CD4-positive, alpha-beta T cell treated with Interferon alpha-2 for 1 hour (primary cell): ENCODE measurements around the gene GRID2.
"Not testable (repeated sequence)": the region's sequence is repeated elsewhere in the genome, so short reads cannot be mapped to it uniquely, and the experiment has no call there.

Experiments
- DNase-seq, 2 donors: peaks; one replicate each; pipeline ENCODE4 v3.0.0-alpha.2; 2020 to 2022

The GRID2 gene

GRCh38 chr4:93633721-93634120 is 1330.0 kb downstream of the GRID2 start:
- DNase-seq, result no peak

- no peak for DNase-seq
Measured at GRCh38 chr4:93635943-93636342, 1332.2 kb downstream of the GRID2 start.

- no peak for DNase-seq
Measured at GRCh38 chr4:93645120-93645519, 1341.4 kb downstream of the GRID2 start.

GRCh38 chr4:93646233-93646930 is 1342.6 kb downstream of the GRID2 start:
- DNase-seq, result no peak

- no peak for DNase-seq
Measured at GRCh38 chr4:93648258-93648657, 1344.5 kb downstream of the GRID2 start.

GRCh38 chr4:93649828-93650227 is 1346.1 kb downstream of the GRID2 start:
- DNase-seq, result no peak

- DNase-seq, result no peak
Measured at GRCh38 chr4:93654211-93654610, 1350.4 kb downstream of the GRID2 start.

GRCh38 chr4:93657527-93657926 is 1353.8 kb downstream of the GRID2 start:
- DNase-seq, result no peak

GRCh38 chr4:93658443-93658842 is 1354.7 kb downstream of the GRID2 start:
- no peak for DNase-seq

- no peak for DNase-seq
Measured at GRCh38 chr4:93659629-93660028, 1355.9 kb downstream of the GRID2 start.

GRCh38 chr4:93660036-93660435 is 1356.3 kb downstream of the GRID2 start:
- no peak for DNase-seq

- DNase-seq, result no peak
Measured at GRCh38 chr4:93670434-93670833, 1366.7 kb downstream of the GRID2 start.

- no peak for DNase-seq
Measured at GRCh38 chr4:93671093-93671492, 1367.3 kb downstream of the GRID2 start.

GRCh38 chr4:93676937-93677336 is 1373.2 kb downstream of the GRID2 start:
- DNase-seq, result not testable (repeated sequence)

GRCh38 chr4:93684571-93684970 is 1380.8 kb downstream of the GRID2 start:
- DNase-seq, result no peak

GRCh38 chr4:93687304-93687703 is 1383.5 kb downstream of the GRID2 start:
- no peak for DNase-seq

GRCh38 chr4:93688978-93689377 is 1385.2 kb downstream of the GRID2 start:
- DNase-seq, result no peak

- no peak for DNase-seq
Measured at GRCh38 chr4:93693141-93693540, 1389.4 kb downstream of the GRID2 start.

- DNase-seq, result no peak
Measured at GRCh38 chr4:93698686-93699085, 1394.9 kb downstream of the GRID2 start.

- no peak for DNase-seq
Measured at GRCh38 chr4:93700571-93700970, 1396.8 kb downstream of the GRID2 start.

GRCh38 chr4:93710101-93710846 is 1406.5 kb downstream of the GRID2 start:
- no peak for DNase-seq

GRCh38 chr4:93710847-93711430 is 1407.2 kb downstream of the GRID2 start:
- DNase-seq, result no peak

- DNase-seq, result no peak
Measured at GRCh38 chr4:93718233-93718632, 1414.5 kb downstream of the GRID2 start.

- no peak for DNase-seq
Measured at GRCh38 chr4:93719552-93719951, 1415.8 kb downstream of the GRID2 start.
